ENCODE data around the gene MRPS31.

DNA sequence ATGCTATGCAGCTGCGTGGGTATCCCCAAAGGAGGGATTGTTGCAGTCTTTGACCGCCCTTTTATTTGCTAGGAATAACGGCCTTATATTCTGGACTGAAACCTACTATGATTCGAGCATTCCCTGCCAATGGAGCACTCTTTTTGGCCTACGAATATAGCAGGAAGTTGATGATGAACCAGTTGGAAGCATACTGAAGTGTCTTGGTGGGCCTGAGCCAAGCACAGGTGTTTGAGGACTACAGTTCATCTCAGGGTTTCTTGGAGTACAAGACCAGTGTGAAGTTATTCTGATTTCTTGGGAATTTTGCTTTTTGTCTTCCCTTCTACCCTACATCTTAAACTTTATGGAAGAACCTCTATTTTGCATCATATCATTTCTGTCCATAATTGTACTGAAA lies 38.5 kb upstream of the MRPS31 start:
- TF ChIP-seq POLR2A (IDR thresholded peaks at IDR 0.05): no peak
- TF ChIP-seq CTCF (IDR thresholded peaks at IDR 0.05): no peak

Data from suprapubic skin (tissue), 3 donors.